Activated CD4-positive, alpha-beta T cell treated with anti-CD3 and anti-CD28 coated beads, Interleukin-2, amount 10 ng/mL, durations not matched to agents 7 days and 5 days (primary cell): ENCODE results near the gene C3orf62. TPM values are rescaled to one million over a fixed set of nuclear protein-coding genes. Genes with fewer than 3 reads are reported as not detected.

Source experiments
- CTCF ChIA-PET: fragments of 350-600 bp; sonication (Branson Sonifier 250); formaldehyde crosslinking; loops from one replicate; lab custom pipeline; 2021; ENCODE audit warnings: antibody characterized with exemption; lab: Charles Lee
- POLR2A ChIA-PET: fragments of 350-600 bp; sonication (Branson Sonifier 250); formaldehyde crosslinking; loops from one replicate; lab custom pipeline; 2021; ENCODE audit warnings: antibody characterized with exemption; lab: Charles Lee
- DNase-seq: peaks from one replicate; pipeline ENCODE4 v3.0.0-alpha.2; 2020
- H3K27ac Mint-ChIP-seq: one replicate; pipeline ENCODE4 v1.8.0; 2021; ENCODE audit warnings: mild to moderate bottlenecking, moderate library complexity, mixed read lengths
- H3K27me3 Mint-ChIP-seq: one replicate; pipeline ENCODE4 v1.8.0; 2021; ENCODE audit warnings: mixed read lengths
- H3K36me3 Mint-ChIP-seq: one replicate; pipeline ENCODE4 v1.8.0; 2021; ENCODE audit warnings: low read depth, mixed read lengths
- H3K4me1 Mint-ChIP-seq: one replicate; pipeline ENCODE4 v1.8.0; 2021; ENCODE audit warnings: mixed read lengths
- H3K4me3 Mint-ChIP-seq: one replicate; pipeline ENCODE4 v1.8.0; 2021; ENCODE audit warnings: mild to moderate bottlenecking, moderate library complexity, mixed read lengths
- H3K9me3 Mint-ChIP-seq: one replicate; pipeline ENCODE4 v1.8.0; 2021; ENCODE audit warnings: mixed read lengths
- total RNA-seq, 2 experiments: library from RNA; stranded (reverse); gene quantifications; one replicate each; pipeline ENCODE4 v1.2.3, GENCODE V29; 2021

Gene C3orf62
- total RNA-seq = 10 to 100 TPM; 12.2 to 13.5 TPM

DNA sequence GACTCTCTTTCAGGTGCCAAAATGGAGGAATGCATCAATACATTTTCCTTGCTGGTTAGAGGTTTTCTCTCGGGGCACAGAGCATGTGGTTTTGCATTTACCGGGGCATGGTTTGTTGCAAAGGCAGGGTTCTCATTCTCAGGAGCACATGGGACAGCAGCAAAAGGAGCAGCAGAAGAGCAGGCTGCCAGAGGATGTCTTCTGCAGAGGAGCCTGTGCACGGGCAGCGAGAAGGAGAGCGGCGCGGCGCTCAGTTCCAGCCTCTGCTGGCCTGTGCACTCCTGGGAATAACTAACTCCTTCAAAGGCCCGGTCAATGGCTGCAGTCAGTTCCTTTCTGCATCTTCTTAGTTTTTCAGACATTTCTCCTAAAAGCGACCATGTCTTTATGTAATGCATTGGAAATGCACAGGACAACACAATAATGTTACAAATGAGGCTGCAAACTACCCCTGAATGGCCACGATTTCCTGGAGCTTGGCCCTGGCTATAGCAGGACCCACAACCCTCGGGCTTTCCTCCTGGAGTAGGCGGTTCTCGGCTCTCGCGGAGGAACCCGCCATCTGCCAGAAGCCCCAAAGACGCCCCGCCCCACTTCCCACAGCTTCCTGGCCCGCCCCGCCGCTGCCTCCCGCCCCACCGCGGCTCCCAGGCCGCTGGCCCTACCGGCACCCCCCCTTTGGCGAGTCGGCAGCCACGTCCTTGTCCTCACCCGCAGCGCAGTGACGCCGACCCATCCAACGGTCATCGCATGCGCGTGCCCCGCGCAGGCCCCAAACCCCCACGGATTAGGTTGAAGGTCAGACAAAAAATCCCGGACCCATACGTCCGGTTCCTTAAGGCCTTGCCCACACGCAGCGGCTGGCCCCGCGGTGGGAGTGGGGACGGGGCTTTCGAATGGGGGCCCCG, at the start of gene C3orf62:
Gene C3orf62, minus strand, starts transcription at position 758 of the 908 bp plus-strand sequence. Its CDS starts 360 bp downstream, at position 398.
- H3K27me3 Mint-ChIP-seq = no peaks in the 10 kb centered on the region
- ChIA-PET CTCF (no interaction called here), POLR2A (interaction anchor here (0.7 kb wide), 1 partner anchor 248 kb away, joined by 4 read pairs; the partner anchor contains the start of gene IMPDH2)
- peak within 1 kb of the TSS; percentile 76 for H3K4me3 Mint-ChIP-seq
- H3K4me1 Mint-ChIP-seq = peaks cover 35% of the 10 kb centered on the region
- peaks cover 44% of the 10 kb centered on the region for H3K36me3 Mint-ChIP-seq
- peak; percentile 73 for DNase-seq
- no peaks in the 10 kb centered on the region for H3K9me3 Mint-ChIP-seq
- H3K27ac Mint-ChIP-seq = peak within 1 kb of the TSS; percentile 82

- Mint-ChIP-seq H3K4me1 (no peaks in the 10 kb centered on the region), H3K36me3 (peaks cover 65% of the 10 kb centered on the region), H3K4me3 (no peak overlapping the region), H3K9me3 (no peaks in the 10 kb centered on the region), H3K27me3 (no peaks in the 10 kb centered on the region), H3K27ac (no peak overlapping the region)
- ChIA-PET CTCF (interaction anchor here (0.6 to 4.0 kb wide), 4 partner anchors 10 to 31 kb away, joined by 3 to 13 read pairs (median 3); no protein-coding TSS in a partner anchor), POLR2A (no interaction called here)
- DNase-seq = no peak
Observed at GRCh38 chr3:49324768-49325167, 47.7 kb upstream of the C3orf62 start.

- Mint-ChIP-seq H3K9me3 (no peaks in the 10 kb centered on the region), H3K4me1 (no peaks in the 10 kb centered on the region), H3K36me3 (peaks cover 26% of the 10 kb centered on the region), H3K27me3 (no peaks in the 10 kb centered on the region), H3K27ac (no peak overlapping the region), H3K4me3 (no peak overlapping the region)
- CTCF ChIA-PET = interaction anchor here (0.6 to 0.9 kb wide), 2 partner anchors 15 to 321 kb away, joined by 3 to 9 read pairs; no protein-coding TSS in a partner anchor
- POLR2A ChIA-PET = no interaction called here
- no peak for DNase-seq
Observed at GRCh38 chr3:49316696-49317457, 39.8 kb upstream of the C3orf62 start.

DNA sequence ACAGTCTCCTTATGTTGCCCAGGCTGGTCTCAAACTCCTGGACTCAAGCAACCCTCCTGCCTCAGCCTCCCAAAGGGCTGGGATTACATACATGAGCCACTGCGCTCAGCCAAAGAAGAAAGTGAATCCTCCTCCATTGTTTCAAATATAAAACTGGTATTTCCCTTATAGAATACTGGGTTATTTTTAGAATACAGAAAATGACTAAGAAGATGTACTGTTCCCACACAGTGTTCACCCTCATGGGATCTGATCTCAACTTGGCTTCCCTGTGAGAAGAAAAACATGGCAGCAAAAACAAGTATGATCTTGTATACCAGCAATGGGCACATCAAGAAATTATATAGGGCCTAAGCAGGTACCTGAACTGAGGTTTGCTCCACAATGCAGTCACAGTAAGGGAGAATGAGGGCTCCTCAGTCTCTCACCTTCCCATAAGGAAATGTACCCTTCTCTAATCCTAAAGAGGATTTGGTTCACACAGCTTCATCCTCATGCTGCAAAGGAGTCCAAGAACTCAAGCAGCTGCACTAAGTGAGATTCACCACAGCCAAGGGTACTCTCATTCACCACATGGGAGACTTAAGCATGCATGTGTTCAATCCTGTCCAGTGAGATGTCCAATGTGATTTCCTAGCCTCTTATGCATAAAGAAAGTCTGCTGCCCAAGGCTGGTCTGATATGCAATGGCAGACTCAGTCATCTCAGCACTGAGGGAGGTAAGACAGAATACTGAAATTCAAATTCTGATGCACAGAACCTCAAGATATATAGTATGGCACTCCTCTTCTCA, 37.1 kb upstream of the C3orf62 start:
- Mint-ChIP-seq H3K36me3 (peaks cover 30% of the 10 kb centered on the region), H3K27ac (no peak overlapping the region), H3K9me3 (no peaks in the 10 kb centered on the region), H3K4me3 (no peak overlapping the region), H3K4me1 (no peaks in the 10 kb centered on the region), H3K27me3 (no peaks in the 10 kb centered on the region)
- POLR2A ChIA-PET = no interaction called here
- CTCF ChIA-PET = interaction anchor here (0.6 kb wide), 1 partner anchor 106 kb away, joined by 3 read pairs; no protein-coding TSS in a partner anchor
- DNase-seq = no peak

GRCh38 chr3:49311283-49311682, 34.3 kb upstream of the C3orf62 start:
- Mint-ChIP-seq H3K36me3 (peaks cover 28% of the 10 kb centered on the region), H3K4me1 (no peaks in the 10 kb centered on the region), H3K4me3 (no peak overlapping the region), H3K9me3 (no peaks in the 10 kb centered on the region), H3K27ac (no peak overlapping the region), H3K27me3 (no peaks in the 10 kb centered on the region)
- no peak for DNase-seq
- ChIA-PET POLR2A (no interaction called here), CTCF (no interaction called here)

DNA sequence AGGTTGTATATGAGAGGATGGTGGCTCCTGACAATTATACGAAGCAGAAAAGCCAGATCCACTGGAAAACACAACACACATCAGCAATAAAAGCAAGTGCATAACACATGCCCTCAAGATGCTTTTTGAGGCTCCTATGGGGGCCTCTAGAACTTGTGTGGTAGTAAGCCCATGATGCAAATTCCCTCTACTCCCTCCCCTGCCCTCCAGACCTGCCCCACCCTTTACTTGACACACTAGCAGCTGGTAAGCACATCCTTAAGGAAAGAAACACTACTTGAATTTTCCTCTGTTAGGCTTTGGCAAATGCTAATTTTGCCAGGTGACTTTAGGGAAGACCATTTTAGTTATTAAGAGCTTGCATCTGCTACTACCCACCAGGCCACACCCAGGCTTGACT, 33.6 kb upstream of the C3orf62 start:
- no peaks in the 10 kb centered on the region for H3K27me3 Mint-ChIP-seq
- DNase-seq = no peak
- no peaks in the 10 kb centered on the region for H3K9me3 Mint-ChIP-seq
- no peaks in the 10 kb centered on the region for H3K4me1 Mint-ChIP-seq
- POLR2A ChIA-PET = no interaction called here
- no peak overlapping the region for H3K4me3 Mint-ChIP-seq
- peaks cover 31% of the 10 kb centered on the region for H3K36me3 Mint-ChIP-seq
- H3K27ac Mint-ChIP-seq = peak overlapping the region; percentile 36
- CTCF ChIA-PET = no interaction called here

- Mint-ChIP-seq H3K9me3 (no peaks in the 10 kb centered on the region), H3K4me3 (no peak overlapping the region), H3K27me3 (no peaks in the 10 kb centered on the region), H3K36me3 (peaks cover 42% of the 10 kb centered on the region), H3K4me1 (peaks cover 10% of the 10 kb centered on the region), H3K27ac (no peak overlapping the region)
- DNase-seq = no peak
- CTCF ChIA-PET = interaction anchor here (0.6 to 1.0 kb wide), 2 partner anchors 284 to 347 kb away, joined by 3 read pairs; partner anchors contain the start of gene NDUFAF3
- POLR2A ChIA-PET = no interaction called here
Observed at GRCh38 chr3:49305608-49306007, 28.6 kb upstream of the C3orf62 start.

GRCh38 chr3:49302613-49303012, 25.6 kb upstream of the C3orf62 start:
- ChIA-PET POLR2A (interaction anchor here (1.1 kb wide), 1 partner anchor 75 kb away, joined by 3 read pairs; no protein-coding TSS in a partner anchor), CTCF (interaction anchor here (0.7 to 1.2 kb wide), 2 partner anchors 19 to 117 kb away, joined by 3 read pairs; no protein-coding TSS in a partner anchor)
- peaks cover 10% of the 10 kb centered on the region for H3K4me1 Mint-ChIP-seq
- peak overlapping the region; percentile 57 for H3K27ac Mint-ChIP-seq
- H3K27me3 Mint-ChIP-seq = no peaks in the 10 kb centered on the region
- H3K9me3 Mint-ChIP-seq = no peaks in the 10 kb centered on the region
- H3K36me3 Mint-ChIP-seq = peaks cover 48% of the 10 kb centered on the region
- no peak for DNase-seq
- H3K4me3 Mint-ChIP-seq = no peak overlapping the region

DNA sequence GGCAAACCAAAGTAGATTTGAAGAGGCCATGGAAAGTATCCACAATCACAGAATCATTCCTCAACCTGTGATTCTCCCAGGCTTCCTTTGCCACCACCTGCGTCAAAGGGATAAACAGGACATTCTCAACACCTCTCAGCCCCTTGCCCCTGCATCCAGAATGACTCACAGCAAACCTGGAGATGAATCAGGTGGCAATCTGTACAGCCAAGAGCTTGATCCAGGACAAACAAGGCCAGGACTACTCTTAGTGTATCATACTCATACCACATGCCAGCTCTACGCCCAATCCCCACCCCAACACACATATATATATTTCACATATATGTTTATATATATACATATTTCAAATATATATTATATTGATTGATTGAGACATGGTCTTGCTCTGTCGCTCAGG, 23.6 kb upstream of the C3orf62 start:
- Mint-ChIP-seq H3K4me1 (peaks cover 10% of the 10 kb centered on the region), H3K4me3 (no peak overlapping the region), H3K27ac (no peak overlapping the region), H3K9me3 (no peaks in the 10 kb centered on the region), H3K36me3 (peaks cover 53% of the 10 kb centered on the region), H3K27me3 (no peaks in the 10 kb centered on the region)
- CTCF ChIA-PET = interaction anchor here (0.6 to 2.0 kb wide), 3 partner anchors 22 to 263 kb away, joined by 3 to 5 read pairs (median 3); no protein-coding TSS in a partner anchor
- POLR2A ChIA-PET = interaction anchor here (0.6 kb wide), 1 partner anchor 34 kb away, joined by 3 read pairs; no protein-coding TSS in a partner anchor
- no peak for DNase-seq

- H3K4me3 Mint-ChIP-seq = no peak overlapping the region
- H3K4me1 Mint-ChIP-seq = peaks cover 10% of the 10 kb centered on the region
- POLR2A ChIA-PET = no interaction called here
- no peaks in the 10 kb centered on the region for H3K27me3 Mint-ChIP-seq
- CTCF ChIA-PET = interaction anchor here (0.6 kb wide), 1 partner anchor 52 kb away, joined by 3 read pairs; no protein-coding TSS in a partner anchor
- no peaks in the 10 kb centered on the region for H3K9me3 Mint-ChIP-seq
- no peak overlapping the region for H3K27ac Mint-ChIP-seq
- DNase-seq = no peak
- peaks cover 63% of the 10 kb centered on the region for H3K36me3 Mint-ChIP-seq
Observed at GRCh38 chr3:49298511-49298910, 21.5 kb upstream of the C3orf62 start.

DNA sequence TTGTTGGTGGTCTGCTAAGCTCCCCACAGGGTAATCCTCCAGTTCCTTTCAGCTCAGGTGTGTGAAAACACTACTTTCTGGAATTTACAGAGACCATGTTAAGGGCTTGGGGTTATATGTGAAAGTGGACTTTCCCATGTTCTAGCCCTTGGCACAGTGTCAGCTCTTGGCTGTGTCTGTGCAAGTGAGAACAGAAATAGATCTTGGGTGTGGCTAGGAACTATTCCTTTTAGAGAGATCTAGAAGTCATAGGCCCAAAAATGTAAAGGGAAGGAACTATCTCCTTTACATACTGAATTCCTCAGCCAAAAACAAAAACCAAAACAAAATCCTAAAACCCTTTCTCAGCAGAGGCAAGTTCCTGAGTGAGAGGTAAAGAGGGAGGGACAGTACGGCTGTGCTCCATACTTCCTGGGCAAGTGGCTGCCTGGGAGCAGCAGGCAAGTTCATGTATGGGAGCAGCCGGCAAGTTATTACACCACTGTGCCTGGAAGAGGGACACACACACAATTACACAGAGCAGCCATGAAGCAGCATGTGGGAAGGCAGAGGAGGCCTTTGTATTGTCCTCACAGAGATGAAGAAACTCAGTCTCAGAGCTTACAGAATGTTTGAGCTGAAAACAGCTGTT, 19.9 kb upstream of the C3orf62 start:
- no peak for DNase-seq
- Mint-ChIP-seq H3K27me3 (no peaks in the 10 kb centered on the region), H3K36me3 (peaks cover 63% of the 10 kb centered on the region), H3K4me3 (no peak overlapping the region), H3K27ac (peak overlapping the region; percentile 58), H3K4me1 (no peaks in the 10 kb centered on the region), H3K9me3 (no peaks in the 10 kb centered on the region)
- ChIA-PET CTCF (no interaction called here), POLR2A (no interaction called here)
